ENCODE results near the gene PPME1.

DNA sequence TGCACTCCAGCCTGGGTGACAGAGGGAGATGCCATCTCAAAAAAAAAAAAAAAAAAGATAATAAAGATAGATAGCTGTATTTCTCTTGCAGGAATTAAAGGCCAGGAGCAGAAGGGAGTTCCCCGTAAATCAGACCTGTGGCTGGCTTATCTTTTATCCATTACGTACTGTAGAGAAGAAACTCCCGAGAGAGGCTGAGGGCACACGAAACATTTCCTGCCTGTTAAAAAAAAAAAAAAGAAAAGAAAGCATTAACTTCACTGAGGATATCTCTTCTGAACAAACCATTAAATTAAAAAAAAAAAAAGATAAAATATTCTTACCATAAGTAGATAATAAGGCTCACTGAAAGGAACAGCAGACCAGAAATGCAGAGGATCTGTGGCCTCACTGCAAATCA is 117.8 kb downstream of the PPME1 start:
- TF ChIP-seq, protein P1, sequence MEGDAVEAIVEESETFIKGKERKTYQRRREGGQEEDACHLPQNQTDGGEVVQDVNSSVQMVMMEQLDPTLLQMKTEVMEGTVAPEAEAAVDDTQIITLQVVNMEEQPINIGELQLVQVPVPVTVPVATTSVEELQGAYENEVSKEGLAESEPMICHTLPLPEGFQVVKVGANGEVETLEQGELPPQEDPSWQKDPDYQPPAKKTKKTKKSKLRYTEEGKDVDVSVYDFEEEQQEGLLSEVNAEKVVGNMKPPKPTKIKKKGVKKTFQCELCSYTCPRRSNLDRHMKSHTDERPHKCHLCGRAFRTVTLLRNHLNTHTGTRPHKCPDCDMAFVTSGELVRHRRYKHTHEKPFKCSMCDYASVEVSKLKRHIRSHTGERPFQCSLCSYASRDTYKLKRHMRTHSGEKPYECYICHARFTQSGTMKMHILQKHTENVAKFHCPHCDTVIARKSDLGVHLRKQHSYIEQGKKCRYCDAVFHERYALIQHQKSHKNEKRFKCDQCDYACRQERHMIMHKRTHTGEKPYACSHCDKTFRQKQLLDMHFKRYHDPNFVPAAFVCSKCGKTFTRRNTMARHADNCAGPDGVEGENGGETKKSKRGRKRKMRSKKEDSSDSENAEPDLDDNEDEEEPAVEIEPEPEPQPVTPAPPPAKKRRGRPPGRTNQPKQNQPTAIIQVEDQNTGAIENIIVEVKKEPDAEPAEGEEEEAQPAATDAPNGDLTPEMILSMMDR (IDR thresholded peaks at IDR 0.05), result no peak
- TF ChIP-seq EP300 (IDR thresholded peaks at IDR 0.05), result no peak
- no peak for TF ChIP-seq POLR2A (IDR thresholded peaks at IDR 0.05)
- no peak for TF ChIP-seq POLR2AphosphoS5 (IDR thresholded peaks at IDR 0.05)

All from stomach (tissue), 4 donors.